GM23338 (cell line): Measurements from ENCODE around the gene NECTIN2. TPM values are rescaled to one million over a fixed set of nuclear protein-coding genes. Genes with fewer than 3 reads are reported as not detected.
"Not testable (repeated sequence)": the region's sequence is repeated elsewhere in the genome, so short reads cannot be mapped to it uniquely, and the experiment has no call there.

Experiments
- ATAC-seq: fragments of 200-7000 bp; cut with Tn5 transposase; 3 replicates; pipeline ENCODE4 v1.9.1; 2020
- DNase-seq: peaks from one replicate; pipeline ENCODE4 v3.0.0-alpha.2; 2015; ENCODE audit warnings: low spot score
- H2AFZ ChIP-seq: fragments of 200-600 bp; sonication (generic); 2 replicates; pipeline ENCODE4 v1.8.0; 2016; ENCODE audit warnings: antibody characterized with exemption, mild to moderate bottlenecking, moderate library complexity
- H3F3A ChIP-seq: fragments of 200-600 bp; sonication (generic); replicated peaks from 2 replicates; pipeline ENCODE4 v1.8.0; 2017; ENCODE audit warnings: antibody characterized with exemption, mixed run types, low read depth
- H3K27ac ChIP-seq: fragments of 200-600 bp; sonication (generic); 2 replicates; pipeline ENCODE4 v1.6.1; 2016; ENCODE audit warnings: low read depth
- H3K27me3 ChIP-seq: fragments of 200-600 bp; sonication (generic); 2 replicates; pipeline ENCODE4 v1.8.0; 2016; ENCODE audit warnings: mild to moderate bottlenecking, mixed run types, moderate library complexity; ENCODE audit not compliant: insufficient read depth
- H3K36me3 ChIP-seq: fragments of 200-600 bp; sonication (generic); 2 replicates; pipeline ENCODE4 v1.8.0; 2016; ENCODE audit warnings: mild to moderate bottlenecking; ENCODE audit not compliant: insufficient read depth
- H3K4me1 ChIP-seq: fragments of 200-600 bp; sonication (generic); 2 replicates; pipeline ENCODE4 v1.8.0; 2016; ENCODE audit warnings: mild to moderate bottlenecking, moderate library complexity; ENCODE audit not compliant: insufficient read depth
- H3K4me2 ChIP-seq: fragments of 200-600 bp; sonication (generic); 2 replicates; pipeline ENCODE4 v1.7.1; 2017; ENCODE audit warnings: mixed run types
- H3K4me3 ChIP-seq: fragments of 200-600 bp; sonication (generic); 2 replicates; pipeline ENCODE4 v1.6.1; 2016; ENCODE audit warnings: mixed run types
- H3K79me2 ChIP-seq: fragments of 200-600 bp; sonication (generic); replicated peaks from 2 replicates; pipeline ENCODE4 v1.8.0; 2017; ENCODE audit warnings: mild to moderate bottlenecking; ENCODE audit not compliant: insufficient read depth
- H3K9me2 ChIP-seq: fragments of 200-600 bp; sonication (generic); 2 replicates; pipeline ENCODE4 v1.8.0; 2017; ENCODE audit not compliant: insufficient read depth
- H4K20me1 ChIP-seq: fragments of 200-600 bp; sonication (generic); replicated peaks from 2 replicates; pipeline ENCODE4 v1.8.0; 2017; ENCODE audit warnings: mild to moderate bottlenecking; ENCODE audit not compliant: insufficient read depth
- H3K27ac Mint-ChIP-seq: 2 replicates; pipeline ENCODE4 v1.8.0; 2020; ENCODE audit warnings: inconsistent platforms, mild to moderate bottlenecking, moderate library complexity, mixed read lengths
- H3K27me3 Mint-ChIP-seq: 3 replicates; pipeline ENCODE4 v1.8.0; 2022; ENCODE audit warnings: low read depth, mild to moderate bottlenecking, moderate library complexity, mixed read lengths, inconsistent platforms; ENCODE audit not compliant: insufficient read depth, poor library complexity
- H3K36me3 Mint-ChIP-seq: 3 replicates; pipeline ENCODE4 v1.8.0; 2021; ENCODE audit warnings: low read depth, mild to moderate bottlenecking, inconsistent platforms, moderate library complexity, mixed read lengths
- H3K4me1 Mint-ChIP-seq: 3 replicates; pipeline ENCODE4 v1.8.0; 2020; ENCODE audit warnings: mild to moderate bottlenecking, inconsistent platforms, mixed read lengths
- H3K4me3 Mint-ChIP-seq: 3 replicates; pipeline ENCODE4 v1.8.0; 2021; ENCODE audit warnings: moderate library complexity, mild to moderate bottlenecking, inconsistent platforms, mixed read lengths
- H3K9me3 Mint-ChIP-seq: 3 replicates; pipeline ENCODE4 v1.8.0; 2020; ENCODE audit warnings: moderate library complexity, mild to moderate bottlenecking, inconsistent platforms, mixed read lengths
- CREB1 ChIP-seq: fragments of 250-450 bp; sonication (Bioruptor Pico); IDR thresholded peaks from 2 replicates; pipeline ENCODE4 v1.5.0; 2020; ENCODE audit warnings: low read depth, mild to moderate bottlenecking, moderate library complexity
- CTCF ChIP-seq, 2 experiments: fragments of 200-600 bp in 1 of 2; sonication (generic) in 1 of 2; conservative IDR thresholded peaks; 2 replicates each; pipeline versions ENCODE4 v1.5.1 to v1.6.1; 2016 to 2017; ENCODE audit warnings: antibody characterized with exemption in 2 of 2, low read depth in 2 of 2, mild to moderate bottlenecking in 2 of 2, moderate library complexity in 1 of 2
- ETS1 ChIP-seq: IDR thresholded peaks from 2 replicates; pipeline ENCODE4 v1.6.1; 2016; ENCODE audit warnings: antibody characterized with exemption
- EZH2 ChIP-seq: fragments of 200-600 bp; sonication (generic); IDR thresholded peaks from one replicate; pipeline ENCODE4 v1.8.0; 2017; ENCODE audit warnings: antibody characterized with exemption, mild to moderate bottlenecking, low read depth; ENCODE audit not compliant: unreplicated experiment
- EZH2phosphoT487 ChIP-seq: fragments of 200-600 bp; sonication (generic); IDR thresholded peaks from one replicate; pipeline ENCODE4 v1.8.1; 2018; ENCODE audit warnings: antibody characterized with exemption; ENCODE audit not compliant: unreplicated experiment
- JUNB ChIP-seq: IDR thresholded peaks from one replicate; pipeline ENCODE4 v1.6.1; 2016; ENCODE audit warnings: antibody characterized with exemption; ENCODE audit not compliant: unreplicated experiment
- NANOG ChIP-seq: IDR thresholded peaks from 2 replicates; pipeline ENCODE4 v1.6.1; 2016; ENCODE audit warnings: antibody characterized with exemption, borderline replicate concordance
- POLR2AphosphoS5 ChIP-seq: IDR thresholded peaks from 2 replicates; pipeline ENCODE4 v1.6.1; 2016; ENCODE audit warnings: antibody characterized with exemption, low read depth
- ZNF331 ChIP-seq: fragments of 250-450 bp; sonication (Bioruptor Pico); IDR thresholded peaks from 2 replicates; pipeline ENCODE4 v1.5.0; 2020; ENCODE audit warnings: low read depth, mild to moderate bottlenecking, moderate library complexity
- polyA plus RNA-seq: library from polyadenylated mRNA; unstranded; fragments of >200 nt; fragmentation: Nextera tagmentation; extraction: Ambion mirVana; gene quantifications from 2 replicates; pipeline ENCODE4 v1.2.1, GENCODE V29; 2016
- total RNA-seq: library from RNA; depleted of rRNA; stranded (reverse); fragments of >200 nt; shearing (Covaris generic); gene quantifications from 2 replicates; pipeline ENCODE4 v1.2.3, GENCODE V29; 2014

NECTIN2 gene
- total and polyA plus RNA-seq, 2 experiments from 2014 or later: 109 to 230 TPM

- not testable (repeated sequence) for H3K79me2 ChIP-seq, H3K36me3 Mint-ChIP-seq, H3K27ac Mint-ChIP-seq, H3K4me3 ChIP-seq, H3K27ac ChIP-seq, H4K20me1 ChIP-seq, H3K4me1 ChIP-seq, H3K9me3 Mint-ChIP-seq, H3K36me3 ChIP-seq, H3F3A ChIP-seq, H3K4me2 ChIP-seq, H3K9me2 ChIP-seq, ATAC-seq, H3K4me1 Mint-ChIP-seq, H2AFZ ChIP-seq, DNase-seq, H3K4me3 Mint-ChIP-seq
- H3K27me3 Mint-ChIP-seq: peaks cover 13% of the 10 kb centered on the region
- H3K27me3 ChIP-seq: peaks cover 90% of the 10 kb centered on the region
These were observed 13.2 kb upstream of the NECTIN2 start for GRCh38 chr19:44832875-44833274.

- peaks cover 16% of the 10 kb centered on the region for H3K27me3 Mint-ChIP-seq
- H4K20me1 ChIP-seq, H3K27ac ChIP-seq, H3K27ac Mint-ChIP-seq, H3K4me1 ChIP-seq, H3F3A ChIP-seq, H3K4me2 ChIP-seq, H3K4me1 Mint-ChIP-seq, H3K36me3 ChIP-seq, H2AFZ ChIP-seq, H3K36me3 Mint-ChIP-seq, H3K79me2 ChIP-seq, H3K4me3 ChIP-seq, ATAC-seq, H3K9me3 Mint-ChIP-seq, DNase-seq, H3K4me3 Mint-ChIP-seq, H3K9me2 ChIP-seq: not testable (repeated sequence)
- H3K27me3 ChIP-seq: peaks cover 81% of the 10 kb centered on the region
These were observed 11.7 kb upstream of the NECTIN2 start for GRCh38 chr19:44834399-44834798.

GRCh38 chr19:44839276-44839675 lies 6.8 kb upstream of the NECTIN2 start:
- Histone ChIP-seq H3K9me2 (no peaks in the 10 kb centered on the region), H4K20me1 (no peaks in the 10 kb centered on the region), H2AFZ (no peak overlapping the region), H3K79me2 (no peaks in the 10 kb centered on the region), H3K27me3 (peaks cover 47% of the 10 kb centered on the region), H3K36me3 (no peaks in the 10 kb centered on the region), H3F3A (no peaks in the 10 kb centered on the region), H3K4me1 (no peaks in the 10 kb centered on the region), H3K4me3 (no peak overlapping the region), H3K27ac (no peak overlapping the region), H3K4me2 (no peak overlapping the region)
- H3K27ac Mint-ChIP-seq: no peak overlapping the region
- DNase-seq (peak; percentile 66), ATAC-seq (peak; percentile 87)
- peaks cover 20% of the 10 kb centered on the region for H3K27me3 Mint-ChIP-seq
- no peak overlapping the region for H3K4me3 Mint-ChIP-seq
- H3K4me1 Mint-ChIP-seq: peaks cover 4% of the 10 kb centered on the region; the same call in 2 of the 3 replicates
- no peaks in the 10 kb centered on the region for H3K9me3 Mint-ChIP-seq
- no peaks in the 10 kb centered on the region for H3K36me3 Mint-ChIP-seq
- TF ChIP-seq EZH2: no peak
- no peak for TF ChIP-seq POLR2AphosphoS5
- TF ChIP-seq EZH2phosphoT487: no peak
- TF ChIP-seq ZNF331: no peak
- TF ChIP-seq ETS1: no peak
- TF ChIP-seq JUNB: no peak
- TF ChIP-seq CTCF (conservative IDR thresholded peaks at IDR 0.05; ENCODE audit: low read depth in 2 of 2): no peak
- TF ChIP-seq NANOG: no peak
- no peak for TF ChIP-seq CREB1 (CRISPR knock-in tag)
